ENCODE results near the gene CXCL14.
A peak's percentile ranks its signal among the peaks of the same experiment; 100 is the strongest.

CXCL14 gene

GRCh38 chr5:135566422-135567400 lies 12.1 kb downstream of the CXCL14 start:
- no peak for DNase-seq

GRCh38 chr5:135565725-135566421 lies 12.9 kb downstream of the CXCL14 start:
- DNase-seq: peak; percentile 70

GRCh38 chr5:135565266-135565665 lies 13.5 kb downstream of the CXCL14 start:
- DNase-seq: no peak

- DNase-seq: no peak
Observed at GRCh38 chr5:135564331-135564730, 14.5 kb downstream of the CXCL14 start.

GRCh38 chr5:135561266-135561665 lies 17.5 kb downstream of the CXCL14 start:
- no peak for DNase-seq

GRCh38 chr5:135560858-135561257 lies 17.9 kb downstream of the CXCL14 start:
- DNase-seq: peak; percentile 62

GRCh38 chr5:135559354-135559753 lies 19.4 kb downstream of the CXCL14 start:
- DNase-seq: no peak

- DNase-seq: no peak
Observed at GRCh38 chr5:135557076-135557838, 21.5 kb downstream of the CXCL14 start.

GRCh38 chr5:135556620-135557019 lies 22.2 kb downstream of the CXCL14 start:
- DNase-seq: no peak

- DNase-seq: no peak
Observed at GRCh38 chr5:135555530-135555929, 23.3 kb downstream of the CXCL14 start.

GRCh38 chr5:135553688-135554462 lies 24.9 kb downstream of the CXCL14 start:
- no peak for DNase-seq

- DNase-seq: peak; percentile 51
Observed at GRCh38 chr5:135551593-135552447, 27.0 kb downstream of the CXCL14 start.

GRCh38 chr5:135549413-135549812 lies 29.4 kb downstream of the CXCL14 start:
- DNase-seq: no peak

GRCh38 chr5:135547590-135548254 lies 31.1 kb downstream of the CXCL14 start:
- DNase-seq: no peak

- DNase-seq: no peak
Observed at GRCh38 chr5:135546912-135547311, 31.9 kb downstream of the CXCL14 start.

- no peak for DNase-seq
Observed at GRCh38 chr5:135546101-135546500, 32.7 kb downstream of the CXCL14 start.

GRCh38 chr5:135545099-135545498 lies 33.7 kb downstream of the CXCL14 start:
- no peak for DNase-seq

- DNase-seq: no peak
Observed at GRCh38 chr5:135543485-135544304, 35.1 kb downstream of the CXCL14 start.

- DNase-seq: no peak
Observed at GRCh38 chr5:135543001-135543484, 35.7 kb downstream of the CXCL14 start.
